D721Med (cell line): ENCODE data around the gene HRH2.
A peak's percentile ranks its signal among the peaks of the same experiment; 100 is the strongest.

ENCODE experiments used
- DNase-seq: peaks from one replicate; pipeline ENCODE4 v3.0.0; 2011; ENCODE audit warnings: low spot score; ENCODE audit not compliant: insufficient read length
- FAIRE-seq: peaks from 2 replicates; lab custom pipeline; 2011; peaks lifted over from hg19 to GRCh38; lab: Jason Lieb, UNC
- CTCF ChIP-seq: IDR thresholded peaks from 2 replicates; pipeline ENCODE4 v1.5.1; 2012; ENCODE audit warnings: mild to moderate bottlenecking, control low read depth; ENCODE audit not compliant: insufficient read depth; ENCODE audit errors: missing control alignments

Gene HRH2

GRCh38 chr5:175696855-175697198 is 39.0 kb downstream of the HRH2 start:
- TF ChIP-seq CTCF: no peak
- FAIRE-seq (no peak), DNase-seq (no peak)

GRCh38 chr5:175697846-175698245 is 40.0 kb downstream of the HRH2 start:
- DNase-seq (no peak), FAIRE-seq (no peak)
- TF ChIP-seq CTCF: no peak

GRCh38 chr5:175698401-175699115 is 40.7 kb downstream of the HRH2 start:
- no peak for TF ChIP-seq CTCF
- FAIRE-seq (no peak), DNase-seq (no peak)

- TF ChIP-seq CTCF: peak; percentile 27
- FAIRE-seq (no peak), DNase-seq (no peak)
Observed at GRCh38 chr5:175700991-175701390, 43.1 kb downstream of the HRH2 start.

- FAIRE-seq (no peak), DNase-seq (no peak)
- TF ChIP-seq CTCF: no peak
Observed at GRCh38 chr5:175701797-175702196, 43.9 kb downstream of the HRH2 start.

GRCh38 chr5:175706499-175706898 is 48.6 kb downstream of the HRH2 start:
- FAIRE-seq (no peak), DNase-seq (no peak)
- no peak for TF ChIP-seq CTCF

GRCh38 chr5:175707751-175708375 is 50.0 kb downstream of the HRH2 start:
- FAIRE-seq (no peak), DNase-seq (no peak)
- TF ChIP-seq CTCF: no peak
